T47D (cell line): ENCODE results near the gene PHAF1.

ENCODE experiments used
- DNase-seq, 2 experiments: peaks; one replicate each; pipeline versions ENCODE4 v3.0.0 to v3.0.0-alpha.2; 2011 to 2012; ENCODE audit warnings: low read depth in 1 of 2, low spot score in 1 of 2
- JUND ChIP-seq: IDR thresholded peaks from 2 replicates; pipeline ENCODE4 v1.6.1; 2012; ENCODE audit warnings: low read depth
- in situ Hi-C: cut with HindIII; loops from 2 replicates; pipeline ENCODE4 v1.10.0; 2016; ENCODE audit warnings: low sequenced_read_pairs, low pct_unique_long_range_greater_than_20kb

Gene PHAF1

GRCh38 chr16:67184995-67185650, 75.4 kb downstream of the PHAF1 start:
- TF ChIP-seq JUND, result no peak
- in situ Hi-C loops, result no loop called here
- peak; percentile 63 to 92 for DNase-seq

- DNase-seq, result no peak
- no peak for TF ChIP-seq JUND
- in situ Hi-C loops, result no loop called here
Measured at GRCh38 chr16:67185651-67186134, 76.0 kb downstream of the PHAF1 start.

- TF ChIP-seq JUND, result no peak
- DNase-seq, result no peak
- in situ Hi-C loops, result no loop called here
Measured at GRCh38 chr16:67186550-67186950, 76.8 kb downstream of the PHAF1 start.

GRCh38 chr16:67187175-67187890, 77.6 kb downstream of the PHAF1 start:
- no peak for TF ChIP-seq JUND
- DNase-seq, result no peak
- in situ Hi-C loops, result no loop called here

GRCh38 chr16:67188323-67188722, 78.6 kb downstream of the PHAF1 start:
- no peak for TF ChIP-seq JUND
- in situ Hi-C loops, result no loop called here
- DNase-seq, result no peak

GRCh38 chr16:67188798-67189197, 79.1 kb downstream of the PHAF1 start:
- no peak for DNase-seq
- in situ Hi-C loops, result no loop called here
- TF ChIP-seq JUND, result no peak

- TF ChIP-seq JUND, result no peak
- in situ Hi-C loops, result no loop called here
- DNase-seq, result no peak
Measured at GRCh38 chr16:67190041-67190440, 80.3 kb downstream of the PHAF1 start, which contains the start of gene EXOC3L1. Gene EXOC3L1, minus strand, starts transcription at chr16:67190136. Its CDS starts 460 bp downstream, at chr16:67189676.

GRCh38 chr16:67190448-67191399, 81.0 kb downstream of the PHAF1 start:
- in situ Hi-C loops, result no loop called here
- no peak for DNase-seq

GRCh38 chr16:67191411-67191994, 81.8 kb downstream of the PHAF1 start:
- TF ChIP-seq JUND, result no peak
- no peak for DNase-seq
- in situ Hi-C loops, result no loop called here

More at GRCh38 chr16:67190448-67191399, 81.0 kb downstream of the PHAF1 start:
- no peak for TF ChIP-seq JUND

- DNase-seq, result peak; percentile 88 to 95
- in situ Hi-C loops, result no loop called here
- no peak for TF ChIP-seq JUND
Measured at GRCh38 chr16:67191995-67192681, 82.4 kb downstream of the PHAF1 start, which contains the start of gene E2F4. Gene E2F4, plus strand, starts transcription at chr16:67192155. Its CDS starts 73 bp downstream, at chr16:67192228.

- no peak for DNase-seq
- no peak for TF ChIP-seq JUND
- in situ Hi-C loops, result no loop called here
Measured at GRCh38 chr16:67192781-67193361, 83.1 kb downstream of the PHAF1 start.
